OCI-LY7 (cell line): ENCODE results near the gene IPO9. TPM values are rescaled to one million over a fixed set of nuclear protein-coding genes. Genes with fewer than 3 reads are reported as not detected.

Source experiments
- BruUV-seq: library from RNA; stranded (reverse); fragments of 400-500 nt; replicated peaks from 2 replicates; lab custom pipeline; 2021; lab: Mats Ljungman, UMichigan
- CTCF ChIA-PET: fragments of 300-600 bp; sonication (Branson Sonifier 250); formaldehyde crosslinking; loops from one replicate; lab custom pipeline; 2022; ENCODE audit warnings: antibody characterized with exemption; ENCODE audit not compliant: unreplicated experiment; lab: Charles Lee
- POLR2A ChIA-PET: fragments of 300-600 bp; sonication (Branson Sonifier 250); formaldehyde crosslinking; loops from one replicate; lab custom pipeline; 2022; ENCODE audit warnings: antibody characterized with exemption; lab: Charles Lee
- DNase-seq: peaks from one replicate; pipeline ENCODE4 v3.0.0-alpha.2; 2015; ENCODE audit warnings: low spot score
- H2AFZ ChIP-seq: fragments of 200-600 bp; sonication (generic), shearing (Covaris generic); 2 replicates; pipeline ENCODE4 v1.6.1; 2014; ENCODE audit warnings: mild to moderate bottlenecking, antibody characterized with exemption, low read length, moderate library complexity
- H3K27ac ChIP-seq: fragments of 200-600 bp; sonication (generic); 2 replicates; pipeline ENCODE4 v1.5.1; 2014; ENCODE audit warnings: mixed run types, low read depth, mild to moderate bottlenecking, moderate library complexity, low read length, inconsistent platforms; ENCODE audit not compliant: poor library complexity, severe bottlenecking
- H3K36me3 ChIP-seq: fragments of 200-600 bp; sonication (generic); 2 replicates; pipeline ENCODE4 v1.6.1; 2014; ENCODE audit warnings: mild to moderate bottlenecking, antibody characterized with exemption, low read length, moderate library complexity, mixed read lengths; ENCODE audit not compliant: insufficient read depth
- H3K4me1 ChIP-seq: fragments of 200-600 bp; sonication (generic); 2 replicates; pipeline ENCODE4 v1.5.1; 2014; ENCODE audit warnings: mild to moderate bottlenecking, low read length; ENCODE audit not compliant: insufficient read depth, poor library complexity, severe bottlenecking
- H3K4me2 ChIP-seq: fragments of 200-600 bp; sonication (generic); 2 replicates; pipeline ENCODE4 v1.6.1; 2014; ENCODE audit warnings: mild to moderate bottlenecking, low read length
- H3K4me3 ChIP-seq: fragments of 200-600 bp; sonication (generic); 2 replicates; pipeline ENCODE4 v1.5.1; 2014; ENCODE audit warnings: mild to moderate bottlenecking, low read depth, low read length; ENCODE audit not compliant: poor library complexity, severe bottlenecking
- H3K79me2 ChIP-seq: fragments of 200-600 bp; sonication (generic); 2 replicates; pipeline ENCODE4 v1.6.1; 2016; ENCODE audit warnings: low read depth, mild to moderate bottlenecking, low read length, moderate library complexity, mixed read lengths; ENCODE audit not compliant: insufficient read depth
- H3K9me2 ChIP-seq: fragments of 200-600 bp; sonication (generic); 2 replicates; pipeline ENCODE4 v1.6.1; 2016; ENCODE audit warnings: mild to moderate bottlenecking, low read length, mixed read lengths; ENCODE audit not compliant: insufficient read depth
- H3K9me3 ChIP-seq: fragments of 200-600 bp; sonication (generic); 2 replicates; pipeline ENCODE4 v1.6.1; 2014; ENCODE audit warnings: mild to moderate bottlenecking, mixed run types, low read length, mixed read lengths
- H4K20me1 ChIP-seq: fragments of 200-600 bp; sonication (generic); 2 replicates; pipeline ENCODE4 v1.6.1; 2014; ENCODE audit warnings: mild to moderate bottlenecking, antibody characterized with exemption, low read length, moderate library complexity, mixed read lengths; ENCODE audit not compliant: insufficient read depth
- CTCF ChIP-seq: fragments of 200-600 bp; sonication (generic); conservative IDR thresholded peaks from 2 replicates; pipeline ENCODE4 v1.5.1; 2014; ENCODE audit warnings: mild to moderate bottlenecking, antibody characterized with exemption, low read length, moderate library complexity, mixed read lengths
- EZH2phosphoT487 ChIP-seq: fragments of 200-600 bp; sonication (generic); IDR thresholded peaks from 2 replicates; pipeline ENCODE4 v1.6.1; 2018; ENCODE audit warnings: low read depth, borderline replicate concordance, mild to moderate bottlenecking, mixed run types, antibody characterized with exemption, low read length, moderate library complexity, mixed read lengths
- intact Hi-C: fragments of 100-400 bp; cut with micrococcal nuclease; formaldehyde crosslinking; loops from one replicate; pipeline ENCODE4 v1.10.0; 2022; ENCODE audit not compliant: unreplicated experiment
- total RNA-seq, 2 experiments: library from RNA; depleted of rRNA in 1 of 2; stranded (reverse); fragments of >200 nt in 1 of 2; shearing (Covaris generic) in 1 of 2; gene quantifications; 2 replicates each; pipeline ENCODE4 v1.2.3, GENCODE V29; 2014 to 2022

Gene IPO9
- total RNA-seq, 2 experiments from 2014 or later: 47.2 to 67.9 TPM

GRCh38 chr1:201882665-201883132 lies 53.7 kb downstream of the IPO9 start:
- BruUV-seq: no TSS peak
- Histone ChIP-seq H2AFZ (no peak overlapping the region), H3K9me3 (no peaks in the 10 kb centered on the region), H3K9me2 (no peaks in the 10 kb centered on the region), H3K79me2 (no peaks in the 10 kb centered on the region), H3K4me1 (no peaks in the 10 kb centered on the region), H3K27ac (no peak overlapping the region), H3K4me2 (no peak overlapping the region), H3K4me3 (no peak overlapping the region), H3K36me3 (peaks cover 19% of the 10 kb centered on the region), H4K20me1 (no peaks in the 10 kb centered on the region)
- CTCF ChIA-PET: no interaction called here
- peak; percentile 35 for DNase-seq
- intact Hi-C loops: no loop called here
- POLR2A ChIA-PET: interaction anchor here (0.7 to 1.4 kb wide), 5 partner anchors 13 to 118 kb away, joined by 3 to 6 read pairs (median 3); no protein-coding TSS in a partner anchor
- TF ChIP-seq CTCF: peak; percentile 24; the same call in 1 of the 2 replicates
- no peak for TF ChIP-seq EZH2phosphoT487

- no peak overlapping the region for H3K4me3 ChIP-seq
- ChIA-PET CTCF (no interaction called here), POLR2A (interaction anchor here (0.7 to 1.4 kb wide), 4 partner anchors 13 to 119 kb away, joined by 3 to 5 read pairs (median 3); no protein-coding TSS in a partner anchor)
- DNase-seq: no peak
- H2AFZ ChIP-seq: no peak overlapping the region
- no peaks in the 10 kb centered on the region for H3K4me1 ChIP-seq
- no peaks in the 10 kb centered on the region for H4K20me1 ChIP-seq
- H3K9me3 ChIP-seq: no peaks in the 10 kb centered on the region
- H3K4me2 ChIP-seq: no peak overlapping the region
- TF ChIP-seq EZH2phosphoT487 (no peak), CTCF (no peak)
- H3K36me3 ChIP-seq: peaks cover 13% of the 10 kb centered on the region
- H3K79me2 ChIP-seq: no peaks in the 10 kb centered on the region
- H3K9me2 ChIP-seq: no peaks in the 10 kb centered on the region
- BruUV-seq: no TSS peak
- H3K27ac ChIP-seq: no peak overlapping the region
- intact Hi-C loops: no loop called here
Observed at GRCh38 chr1:201883266-201883665, 54.3 kb downstream of the IPO9 start.

- CTCF ChIA-PET: no interaction called here
- Histone ChIP-seq H4K20me1 (no peaks in the 10 kb centered on the region), H3K36me3 (peaks cover 8% of the 10 kb centered on the region), H3K9me2 (no peaks in the 10 kb centered on the region), H3K9me3 (no peaks in the 10 kb centered on the region), H3K4me3 (no peak overlapping the region), H2AFZ (no peak overlapping the region), H3K4me1 (no peaks in the 10 kb centered on the region), H3K4me2 (no peak overlapping the region), H3K79me2 (no peaks in the 10 kb centered on the region), H3K27ac (no peak overlapping the region)
- POLR2A ChIA-PET: interaction anchor here (1.2 kb wide), 1 partner anchor 12 kb away, joined by 3 read pairs; no protein-coding TSS in a partner anchor
- no peak for DNase-seq
- intact Hi-C loops: no loop called here
- TF ChIP-seq EZH2phosphoT487 (no peak), CTCF (no peak)
- BruUV-seq: no TSS peak
Observed at GRCh38 chr1:201883786-201884185, 54.8 kb downstream of the IPO9 start.
